GM23338 (cell line): ENCODE data around the gene NPAS3. TPM values are rescaled to one million over a fixed set of nuclear protein-coding genes. Genes with fewer than 3 reads are reported as not detected.

Experiments
- ATAC-seq: fragments of 200-7000 bp; cut with Tn5 transposase; 3 replicates; pipeline ENCODE4 v1.9.1; 2020
- DNase-seq: peaks from one replicate; pipeline ENCODE4 v3.0.0-alpha.2; 2015; ENCODE audit warnings: low spot score
- H2AFZ ChIP-seq: fragments of 200-600 bp; sonication (generic); 2 replicates; pipeline ENCODE4 v1.8.0; 2016; ENCODE audit warnings: antibody characterized with exemption, mild to moderate bottlenecking, moderate library complexity
- H3F3A ChIP-seq: fragments of 200-600 bp; sonication (generic); replicated peaks from 2 replicates; pipeline ENCODE4 v1.8.0; 2017; ENCODE audit warnings: antibody characterized with exemption, mixed run types, low read depth
- H3K27ac ChIP-seq: fragments of 200-600 bp; sonication (generic); 2 replicates; pipeline ENCODE4 v1.6.1; 2016; ENCODE audit warnings: low read depth
- H3K27me3 ChIP-seq: fragments of 200-600 bp; sonication (generic); 2 replicates; pipeline ENCODE4 v1.8.0; 2016; ENCODE audit warnings: mild to moderate bottlenecking, mixed run types, moderate library complexity; ENCODE audit not compliant: insufficient read depth
- H3K36me3 ChIP-seq: fragments of 200-600 bp; sonication (generic); 2 replicates; pipeline ENCODE4 v1.8.0; 2016; ENCODE audit warnings: mild to moderate bottlenecking; ENCODE audit not compliant: insufficient read depth
- H3K4me1 ChIP-seq: fragments of 200-600 bp; sonication (generic); 2 replicates; pipeline ENCODE4 v1.8.0; 2016; ENCODE audit warnings: mild to moderate bottlenecking, moderate library complexity; ENCODE audit not compliant: insufficient read depth
- H3K4me2 ChIP-seq: fragments of 200-600 bp; sonication (generic); 2 replicates; pipeline ENCODE4 v1.7.1; 2017; ENCODE audit warnings: mixed run types
- H3K4me3 ChIP-seq: fragments of 200-600 bp; sonication (generic); 2 replicates; pipeline ENCODE4 v1.6.1; 2016; ENCODE audit warnings: mixed run types
- H3K79me2 ChIP-seq: fragments of 200-600 bp; sonication (generic); replicated peaks from 2 replicates; pipeline ENCODE4 v1.8.0; 2017; ENCODE audit warnings: mild to moderate bottlenecking; ENCODE audit not compliant: insufficient read depth
- H3K9me2 ChIP-seq: fragments of 200-600 bp; sonication (generic); 2 replicates; pipeline ENCODE4 v1.8.0; 2017; ENCODE audit not compliant: insufficient read depth
- H4K20me1 ChIP-seq: fragments of 200-600 bp; sonication (generic); replicated peaks from 2 replicates; pipeline ENCODE4 v1.8.0; 2017; ENCODE audit warnings: mild to moderate bottlenecking; ENCODE audit not compliant: insufficient read depth
- H3K27ac Mint-ChIP-seq: 2 replicates; pipeline ENCODE4 v1.8.0; 2020; ENCODE audit warnings: inconsistent platforms, mild to moderate bottlenecking, moderate library complexity, mixed read lengths
- H3K27me3 Mint-ChIP-seq: 3 replicates; pipeline ENCODE4 v1.8.0; 2022; ENCODE audit warnings: low read depth, mild to moderate bottlenecking, moderate library complexity, mixed read lengths, inconsistent platforms; ENCODE audit not compliant: insufficient read depth, poor library complexity
- H3K36me3 Mint-ChIP-seq: 3 replicates; pipeline ENCODE4 v1.8.0; 2021; ENCODE audit warnings: low read depth, mild to moderate bottlenecking, inconsistent platforms, moderate library complexity, mixed read lengths
- H3K4me1 Mint-ChIP-seq: 3 replicates; pipeline ENCODE4 v1.8.0; 2020; ENCODE audit warnings: mild to moderate bottlenecking, inconsistent platforms, mixed read lengths
- H3K4me3 Mint-ChIP-seq: 3 replicates; pipeline ENCODE4 v1.8.0; 2021; ENCODE audit warnings: moderate library complexity, mild to moderate bottlenecking, inconsistent platforms, mixed read lengths
- H3K9me3 Mint-ChIP-seq: 3 replicates; pipeline ENCODE4 v1.8.0; 2020; ENCODE audit warnings: moderate library complexity, mild to moderate bottlenecking, inconsistent platforms, mixed read lengths
- CTCF ChIP-seq, 2 experiments: fragments of 200-600 bp in 1 of 2; sonication (generic) in 1 of 2; conservative IDR thresholded peaks; 2 replicates each; pipeline versions ENCODE4 v1.5.1 to v1.6.1; 2016 to 2017; ENCODE audit warnings: antibody characterized with exemption in 2 of 2, low read depth in 2 of 2, mild to moderate bottlenecking in 2 of 2, moderate library complexity in 1 of 2
- ETS1 ChIP-seq: IDR thresholded peaks from 2 replicates; pipeline ENCODE4 v1.6.1; 2016; ENCODE audit warnings: antibody characterized with exemption
- EZH2phosphoT487 ChIP-seq: fragments of 200-600 bp; sonication (generic); IDR thresholded peaks from one replicate; pipeline ENCODE4 v1.8.1; 2018; ENCODE audit warnings: antibody characterized with exemption; ENCODE audit not compliant: unreplicated experiment
- NANOG ChIP-seq: IDR thresholded peaks from 2 replicates; pipeline ENCODE4 v1.6.1; 2016; ENCODE audit warnings: antibody characterized with exemption, borderline replicate concordance
- REST ChIP-seq: IDR thresholded peaks from one replicate; pipeline ENCODE4 v1.6.1; 2018; ENCODE audit warnings: antibody characterized with exemption; ENCODE audit not compliant: unreplicated experiment
- ZNF114 ChIP-seq: fragments of 250-450 bp; sonication (Bioruptor Pico); IDR thresholded peaks from 2 replicates; pipeline ENCODE4 v1.5.0; 2020; ENCODE audit warnings: mild to moderate bottlenecking, moderate library complexity
- ZNF331 ChIP-seq: fragments of 250-450 bp; sonication (Bioruptor Pico); IDR thresholded peaks from 2 replicates; pipeline ENCODE4 v1.5.0; 2020; ENCODE audit warnings: low read depth, mild to moderate bottlenecking, moderate library complexity
- ZNF462 ChIP-seq: fragments of 250-450 bp; sonication (Bioruptor Pico); IDR thresholded peaks from 2 replicates; pipeline ENCODE4 v1.5.0; 2020; ENCODE audit warnings: mild to moderate bottlenecking, moderate library complexity
- polyA plus RNA-seq: library from polyadenylated mRNA; unstranded; fragments of >200 nt; fragmentation: Nextera tagmentation; extraction: Ambion mirVana; gene quantifications from 2 replicates; pipeline ENCODE4 v1.2.1, GENCODE V29; 2016
- total RNA-seq: library from RNA; depleted of rRNA; stranded (reverse); fragments of >200 nt; shearing (Covaris generic); gene quantifications from 2 replicates; pipeline ENCODE4 v1.2.3, GENCODE V29; 2014

Gene NPAS3
- total and polyA plus RNA-seq, 2 experiments from 2014 or later, result 0.17 to 0.19 TPM

GRCh38 chr14:33792009-33792719 lies 853.5 kb downstream of the NPAS3 start:
- H3K4me2 ChIP-seq, result no peak overlapping the region

More at GRCh38 chr14:33792009-33792719, 853.5 kb downstream of the NPAS3 start:
- peaks cover 10% of the 10 kb centered on the region for H3K4me1 ChIP-seq
- Mint-ChIP-seq H3K4me1 (peaks cover 26% of the 10 kb centered on the region), H3K4me3 (no peak overlapping the region), H3K27me3 (no peaks in the 10 kb centered on the region), H3K36me3 (no peaks in the 10 kb centered on the region), H3K9me3 (no peaks in the 10 kb centered on the region), H3K27ac (no peak overlapping the region)
- DNase-seq (no peak), ATAC-seq (no peak)
- no peaks in the 10 kb centered on the region for H3K9me2 ChIP-seq
- H3K4me3 ChIP-seq, result no peak overlapping the region
- H3K79me2 ChIP-seq, result no peaks in the 10 kb centered on the region
- H3F3A ChIP-seq, result no peaks in the 10 kb centered on the region
- H3K27ac ChIP-seq, result no peak overlapping the region
- no peaks in the 10 kb centered on the region for H3K27me3 ChIP-seq
- TF ChIP-seq REST (no peak), ETS1 (no peak), ZNF114 (CRISPR knock-in tag) (no peak), ZNF331 (no peak), CTCF (conservative IDR thresholded peaks at IDR 0.05; ENCODE audit: low read depth in 2 of 2) (no peak), EZH2phosphoT487 (no peak), ZNF462 (no peak), NANOG (no peak)
- H3K36me3 ChIP-seq, result no peaks in the 10 kb centered on the region
- H2AFZ ChIP-seq, result no peak overlapping the region
- no peaks in the 10 kb centered on the region for H4K20me1 ChIP-seq
